NCI-H524 treated with DMSO at 0.1 percent for 48 hours (cell line): ENCODE data around the gene WNT3A.

ENCODE experiments used
- DNase-seq: peaks from one replicate; lab custom pipeline; 2025; lab: John Stamatoyannopoulos, UW

Gene WNT3A

GRCh38 chr1:227999056-227999930 lies 7.5 kb upstream of the WNT3A start:
- peak; percentile 2 for DNase-seq

GRCh38 chr1:228000416-228000815 lies 6.4 kb upstream of the WNT3A start:
- DNase-seq = no peak

- no peak for DNase-seq
Observed at GRCh38 chr1:228000836-228001563, 5.8 kb upstream of the WNT3A start.

GRCh38 chr1:228001738-228002535 lies 4.9 kb upstream of the WNT3A start:
- DNase-seq = no peak

GRCh38 chr1:228002792-228003191 lies 4.0 kb upstream of the WNT3A start:
- no peak for DNase-seq

GRCh38 chr1:228003461-228004330 lies 3.1 kb upstream of the WNT3A start:
- DNase-seq = no peak

GRCh38 chr1:228004331-228004855 lies 2.4 kb upstream of the WNT3A start:
- no peak for DNase-seq

- DNase-seq = no peak
Observed at GRCh38 chr1:228004856-228005462, 1.8 kb upstream of the WNT3A start.

- no peak for DNase-seq
Observed at GRCh38 chr1:228005511-228006033, 1.2 kb upstream of the WNT3A start.

GRCh38 chr1:228006034-228006785 lies 588 bp upstream of the WNT3A start:
- no peak for DNase-seq

GRCh38 chr1:228007049-228007800 lies 427 bp downstream of the WNT3A start:
- DNase-seq = no peak

GRCh38 chr1:228007801-228008341 lies 1.1 kb downstream of the WNT3A start:
- no peak for DNase-seq

- DNase-seq = no peak
Observed at GRCh38 chr1:228008391-228009115, 1.8 kb downstream of the WNT3A start.

GRCh38 chr1:228009116-228009827 lies 2.5 kb downstream of the WNT3A start:
- no peak for DNase-seq

GRCh38 chr1:228009828-228010775 lies 3.3 kb downstream of the WNT3A start:
- peak; percentile 3 for DNase-seq

GRCh38 chr1:228010921-228011320 lies 4.1 kb downstream of the WNT3A start:
- no peak for DNase-seq
